Activated T-helper 1 cell treated with Interleukin-2 at 50 U/mL for 16 hours (primary cell): Measurements from ENCODE around the gene SON.
A peak's percentile ranks its signal among the peaks of the same experiment; 100 is the strongest.

ENCODE experiments used
- DNase-seq: peaks from one replicate; pipeline ENCODE4 v3.0.0-alpha.2; 2020; ENCODE audit warnings: low read depth

The SON gene

GRCh38 chr21:33543505-33544129, 779 bp downstream of the SON start:
- DNase-seq = peak; percentile 43

DNA sequence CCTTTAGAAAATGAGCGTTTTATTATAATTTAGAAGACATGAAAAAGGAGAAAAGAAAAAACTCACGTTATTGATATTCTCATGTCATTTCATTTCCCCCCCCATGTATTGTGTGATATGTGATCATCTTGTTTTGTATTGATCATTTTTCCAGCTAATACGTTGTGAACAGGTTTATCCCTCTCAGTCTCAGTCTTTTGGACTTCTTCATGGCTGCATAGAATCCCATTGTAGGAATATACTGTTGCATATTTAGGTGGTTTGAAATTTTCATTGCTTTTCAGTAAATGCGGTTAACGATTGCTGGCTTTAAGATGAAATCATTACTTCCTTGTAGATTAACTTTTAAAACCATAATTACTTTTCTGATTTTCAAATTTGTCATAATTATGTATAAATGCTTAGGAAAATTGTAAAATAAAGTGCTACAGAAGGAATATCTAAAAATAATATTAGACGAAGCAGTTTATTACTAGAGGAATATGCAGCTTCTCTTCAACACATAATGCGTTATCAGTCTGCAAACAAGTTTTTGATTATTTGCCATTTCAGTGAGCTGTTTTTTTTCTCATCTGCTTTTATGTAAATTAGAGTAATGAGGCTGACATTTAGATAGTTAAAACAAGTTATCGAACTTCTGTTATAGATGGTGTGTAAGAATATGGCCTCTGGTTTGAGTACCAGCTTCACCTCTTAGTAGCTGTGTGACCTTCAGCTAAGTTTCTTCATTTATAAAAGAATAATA, 1.8 kb downstream of the SON start:
- DNase-seq = no peak

DNA sequence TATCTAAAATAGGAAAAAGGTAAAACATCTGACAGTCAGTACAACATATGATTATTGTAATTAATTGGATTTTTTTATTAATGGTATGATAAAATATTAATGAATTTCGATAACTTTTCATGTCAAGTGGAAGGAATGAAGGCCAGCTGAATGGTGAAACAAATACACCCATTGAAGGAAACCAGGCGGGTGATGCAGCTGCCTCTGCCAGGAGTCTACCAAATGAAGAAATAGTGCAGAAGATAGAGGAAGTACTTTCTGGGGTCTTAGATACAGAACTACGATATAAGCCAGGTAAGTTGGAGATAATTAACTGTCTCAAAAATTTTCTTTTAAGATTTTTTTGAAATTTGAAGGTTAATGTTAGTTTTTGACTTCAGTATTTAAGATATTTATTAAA, 3.2 kb downstream of the SON start:
- DNase-seq = no peak

DNA sequence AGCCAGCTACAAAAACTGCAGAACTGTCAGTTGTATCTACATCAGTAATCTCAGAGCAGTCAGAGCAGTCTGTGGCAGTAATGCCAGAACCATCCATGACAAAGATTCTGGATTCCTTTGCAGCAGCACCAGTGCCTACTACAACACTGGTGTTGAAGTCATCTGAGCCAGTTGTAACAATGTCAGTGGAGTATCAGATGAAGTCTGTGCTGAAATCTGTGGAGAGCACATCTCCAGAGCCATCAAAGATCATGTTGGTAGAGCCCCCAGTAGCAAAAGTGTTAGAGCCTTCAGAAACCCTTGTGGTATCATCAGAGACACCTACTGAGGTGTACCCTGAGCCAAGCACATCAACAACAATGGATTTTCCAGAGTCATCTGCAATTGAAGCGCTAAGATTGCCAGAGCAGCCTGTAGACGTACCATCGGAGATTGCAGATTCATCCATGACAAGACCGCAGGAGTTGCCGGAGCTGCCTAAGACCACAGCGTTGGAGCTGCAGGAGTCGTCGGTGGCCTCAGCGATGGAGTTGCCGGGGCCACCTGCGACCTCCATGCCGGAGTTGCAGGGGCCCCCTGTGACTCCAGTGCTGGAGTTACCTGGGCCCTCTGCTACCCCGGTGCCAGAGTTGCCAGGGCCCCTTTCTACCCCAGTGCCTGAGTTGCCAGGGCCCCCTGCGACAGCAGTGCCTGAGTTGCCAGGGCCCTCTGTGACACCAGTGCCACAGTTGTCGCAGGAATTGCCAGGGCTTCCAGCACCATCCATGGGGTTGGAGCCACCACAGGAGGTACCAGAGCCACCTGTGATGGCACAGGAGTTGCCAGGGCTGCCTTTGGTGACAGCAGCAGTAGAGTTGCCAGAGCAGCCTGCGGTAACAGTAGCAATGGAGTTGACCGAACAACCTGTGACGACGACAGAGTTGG, 7.3 kb downstream of the SON start:
- DNase-seq = no peak

GRCh38 chr21:33550772-33551660, 8.2 kb downstream of the SON start:
- DNase-seq = no peak

DNA sequence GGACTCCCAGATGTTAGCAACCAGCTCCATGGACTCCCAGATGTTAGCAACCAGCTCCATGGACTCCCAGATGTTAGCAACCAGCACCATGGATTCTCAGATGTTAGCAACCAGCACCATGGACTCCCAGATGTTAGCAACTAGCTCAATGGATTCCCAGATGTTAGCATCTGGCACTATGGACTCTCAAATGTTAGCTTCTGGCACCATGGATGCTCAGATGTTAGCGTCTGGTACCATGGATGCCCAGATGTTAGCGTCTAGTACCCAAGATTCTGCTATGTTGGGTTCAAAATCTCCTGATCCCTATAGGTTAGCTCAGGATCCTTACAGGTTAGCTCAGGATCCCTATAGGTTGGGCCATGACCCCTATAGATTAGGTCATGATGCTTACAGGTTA, 8.8 kb downstream of the SON start:
- DNase-seq = no peak

- DNase-seq = no peak
These were observed 9.5 kb downstream of the SON start for GRCh38 chr21:33552093-33552998.

- no peak for DNase-seq
These were observed 10.3 kb downstream of the SON start for GRCh38 chr21:33552999-33553598.

GRCh38 chr21:33554236-33554981, 11.6 kb downstream of the SON start:
- no peak for DNase-seq

DNA sequence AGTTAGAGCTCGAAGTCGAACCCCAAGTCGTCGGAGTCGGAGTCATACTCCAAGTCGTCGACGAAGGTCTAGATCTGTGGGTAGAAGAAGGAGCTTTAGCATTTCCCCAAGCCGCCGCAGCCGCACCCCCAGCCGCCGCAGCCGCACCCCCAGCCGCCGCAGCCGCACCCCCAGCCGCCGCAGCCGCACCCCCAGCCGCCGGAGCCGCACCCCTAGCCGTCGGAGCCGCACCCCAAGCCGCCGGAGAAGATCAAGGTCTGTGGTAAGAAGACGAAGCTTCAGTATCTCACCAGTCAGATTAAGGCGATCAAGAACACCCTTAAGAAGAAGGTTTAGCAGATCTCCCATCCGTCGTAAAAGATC, 12.1 kb downstream of the SON start:
- no peak for DNase-seq

- no peak for DNase-seq
These were observed 14.6 kb downstream of the SON start for GRCh38 chr21:33557447-33557846.

- DNase-seq = no peak
These were observed 16.1 kb downstream of the SON start for GRCh38 chr21:33558777-33559421.

GRCh38 chr21:33559813-33560212, 17.0 kb downstream of the SON start:
- no peak for DNase-seq

DNA sequence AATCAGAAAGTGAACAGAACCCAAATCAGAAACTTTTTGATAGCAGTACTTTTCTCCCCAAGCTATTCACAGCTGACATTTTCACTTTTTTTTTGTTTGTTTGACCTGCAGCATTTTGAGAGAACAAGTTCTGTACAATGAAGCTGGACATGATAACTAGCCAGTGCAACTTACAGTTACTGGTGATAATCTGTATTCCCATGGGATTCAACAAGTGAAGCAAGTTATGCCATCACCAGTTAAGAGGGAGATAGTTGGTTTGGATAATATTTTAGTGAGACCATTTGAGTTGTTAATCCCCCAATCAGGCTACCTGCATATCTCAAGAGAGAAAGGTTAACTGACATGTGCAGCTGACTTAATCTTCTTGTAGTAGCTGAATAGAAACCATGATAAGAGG, 18.1 kb downstream of the SON start:
- DNase-seq = no peak

- no peak for DNase-seq
These were observed 18.5 kb downstream of the SON start for GRCh38 chr21:33561373-33561772.

DNA sequence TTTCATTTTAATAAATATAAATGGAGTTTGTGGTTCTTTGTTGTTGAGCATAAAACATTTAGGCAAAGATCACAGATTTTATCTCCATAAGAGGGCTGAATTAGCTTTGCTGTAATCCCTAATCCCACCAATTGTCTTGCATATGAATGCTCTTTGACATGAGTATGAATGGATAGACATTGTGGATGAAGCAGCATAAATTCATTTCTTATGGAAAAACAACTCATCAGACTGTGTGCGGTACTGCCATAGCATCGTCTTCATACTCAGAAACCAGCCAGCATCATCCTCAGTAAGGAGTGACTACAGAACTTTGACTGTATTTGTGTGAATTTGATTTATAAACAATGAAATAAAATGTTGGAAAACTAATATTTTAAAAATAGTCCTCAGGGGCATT, 19.6 kb downstream of the SON start:
- DNase-seq = no peak

- DNase-seq = no peak
These were observed 23.7 kb downstream of the SON start for GRCh38 chr21:33566514-33566913.

DNA sequence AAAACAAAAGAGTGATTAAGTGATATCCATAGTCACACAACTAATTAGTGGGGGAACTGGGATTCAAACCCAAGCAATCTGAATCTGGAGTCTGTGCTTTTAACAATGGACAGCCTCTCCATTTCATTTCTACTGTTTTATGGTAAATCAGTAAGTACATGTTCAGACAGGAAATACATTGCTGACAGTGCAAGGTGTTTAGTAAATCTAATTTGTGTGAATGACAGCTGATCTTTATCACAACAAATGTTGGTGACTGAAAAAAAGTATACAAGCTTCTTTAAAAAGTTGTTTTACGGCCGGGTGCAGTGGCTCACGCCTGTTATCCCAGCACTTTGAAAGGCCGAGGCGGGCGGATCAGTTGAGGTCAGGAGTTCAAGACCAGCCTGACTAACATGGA, 25.1 kb downstream of the SON start:
- DNase-seq = no peak

DNA sequence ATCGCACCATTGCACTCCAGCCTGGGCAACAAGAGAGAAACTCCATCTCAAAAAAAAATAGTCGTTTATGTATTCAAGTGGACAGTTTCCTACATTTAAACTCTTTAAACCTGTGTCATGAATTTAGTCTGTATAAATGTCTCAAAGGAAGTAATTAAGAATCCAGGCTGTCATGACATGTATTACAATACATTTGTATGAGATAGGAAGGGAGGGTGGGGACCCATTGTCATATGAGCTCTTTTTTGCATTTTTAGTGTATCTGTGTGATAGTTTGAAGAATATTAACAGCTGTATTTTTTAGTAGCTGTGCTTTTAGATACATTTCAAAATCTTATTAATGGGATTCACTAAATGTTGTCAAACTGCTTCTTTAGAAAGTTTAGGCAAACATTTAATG, 25.6 kb downstream of the SON start:
- no peak for DNase-seq
